Stimulated activated CD8-positive, alpha-beta memory T cell treated with anti-CD3 and anti-CD28 coated beads, Interleukin-12 subunit alpha, Interleukin-12 subunit beta, amount 100 ng/mL, for 24 hours (primary cell): ENCODE results near the gene PTPRG.

Experiments used
- DNase-seq: peaks from one replicate; pipeline ENCODE4 v3.0.0-alpha.2; 2020; ENCODE audit errors: extremely low read depth

PTPRG gene

GRCh38 chr3:62266668-62267283, 705.4 kb downstream of the PTPRG start:
- no peak for DNase-seq

- no peak for DNase-seq
Measured at GRCh38 chr3:62276658-62277180, 715.3 kb downstream of the PTPRG start.

GRCh38 chr3:62277450-62277849, 716.1 kb downstream of the PTPRG start:
- DNase-seq: no peak

DNA sequence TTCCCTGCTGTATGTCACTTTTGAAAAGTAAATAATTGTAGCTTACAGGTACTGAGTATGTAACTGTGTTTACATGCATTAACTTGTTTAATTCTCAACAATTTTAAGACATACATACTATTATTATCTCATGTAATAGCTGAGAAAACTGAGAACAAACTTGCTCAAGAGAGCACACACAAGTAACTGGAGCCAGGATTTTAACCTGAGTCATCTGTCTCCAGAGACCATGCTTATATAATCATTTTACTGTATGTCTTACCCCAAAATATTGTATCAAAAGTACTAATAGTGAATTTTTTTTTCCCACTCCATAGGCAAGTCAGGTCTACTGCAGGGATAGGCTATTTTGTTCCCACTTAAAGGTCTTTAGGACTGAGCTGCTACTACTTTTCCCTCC, 716.6 kb downstream of the PTPRG start:
- DNase-seq: no peak

GRCh38 chr3:62281726-62282125, 720.4 kb downstream of the PTPRG start:
- DNase-seq: no peak

- no peak for DNase-seq
Measured at GRCh38 chr3:62284442-62284841, 723.1 kb downstream of the PTPRG start.

DNA sequence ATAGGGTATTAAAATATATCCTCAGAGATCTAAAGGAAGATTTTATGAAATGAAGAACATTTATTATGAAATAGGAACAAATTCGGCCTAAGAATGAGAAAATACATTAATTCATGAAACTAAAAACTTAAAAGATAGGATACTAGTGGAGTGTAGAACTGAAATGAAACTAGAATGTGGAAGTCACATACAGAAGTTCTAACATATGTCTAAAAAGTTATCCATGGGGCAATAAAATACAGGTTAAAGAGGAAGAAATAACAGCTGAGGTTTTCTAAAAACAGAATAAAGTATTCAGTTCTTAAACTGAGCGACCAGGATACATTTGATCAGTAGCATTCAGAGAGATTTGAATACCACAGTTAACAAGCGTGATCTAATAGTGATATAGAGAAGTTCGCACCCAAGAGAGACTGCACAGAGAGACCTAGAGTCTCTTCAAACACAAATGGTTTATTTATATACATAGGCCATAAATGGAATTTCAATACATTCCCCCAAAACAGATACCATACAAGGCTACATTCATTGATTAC, 726.1 kb downstream of the PTPRG start:
- DNase-seq: no peak

DNA sequence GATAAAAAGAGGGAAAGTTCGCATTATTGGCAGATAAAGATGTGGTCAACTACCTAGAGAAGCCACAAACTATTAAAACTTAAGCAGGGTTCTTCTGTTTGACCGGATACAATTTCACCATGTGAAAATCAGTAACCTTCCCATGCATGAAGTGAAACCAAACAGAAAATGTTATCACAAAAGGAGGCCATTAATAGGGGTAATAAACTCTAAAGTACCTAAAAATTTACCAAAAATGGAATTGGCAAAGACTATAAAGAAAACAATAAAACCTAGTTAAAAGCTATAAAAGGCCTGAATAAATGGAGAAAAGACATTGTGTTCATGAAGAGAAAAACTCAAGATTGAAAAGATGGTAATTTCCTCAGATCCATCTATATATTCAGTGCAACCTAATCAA, 728.6 kb downstream of the PTPRG start:
- no peak for DNase-seq

DNA sequence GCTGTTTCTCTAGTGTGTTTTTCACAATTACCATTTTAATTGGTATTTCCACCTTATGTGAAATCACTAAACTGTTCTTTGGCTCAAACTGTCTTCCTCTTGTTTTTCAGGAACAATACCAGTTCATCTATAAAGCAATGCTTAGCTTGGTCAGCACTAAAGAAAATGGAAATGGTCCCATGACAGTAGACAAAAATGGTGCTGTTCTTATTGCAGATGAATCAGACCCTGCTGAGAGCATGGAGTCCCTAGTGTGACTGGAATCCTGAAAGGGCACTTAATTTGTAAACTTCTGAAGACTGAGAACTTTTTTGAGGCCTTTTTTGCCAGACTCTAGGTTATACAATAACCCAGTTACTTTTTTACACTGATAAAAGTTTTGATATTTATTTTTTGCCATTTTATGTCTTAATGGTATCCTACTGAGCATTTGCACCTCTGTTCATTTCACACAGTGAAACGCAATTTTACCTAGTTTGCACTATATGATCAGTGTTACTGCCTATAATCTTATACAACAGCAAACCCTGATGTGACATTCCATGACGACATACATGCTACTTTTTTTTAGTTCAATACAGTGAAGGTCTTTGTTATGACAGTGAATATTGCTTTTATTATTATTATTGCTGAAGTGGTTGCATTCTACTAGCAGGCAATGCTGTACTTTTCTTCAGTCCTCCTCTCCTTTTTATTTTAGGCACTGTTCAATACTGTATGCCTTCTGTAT, 731.8 kb downstream of the PTPRG start:
- DNase-seq: no peak

GRCh38 chr3:62295571-62295970, 734.2 kb downstream of the PTPRG start:
- DNase-seq: no peak

DNA sequence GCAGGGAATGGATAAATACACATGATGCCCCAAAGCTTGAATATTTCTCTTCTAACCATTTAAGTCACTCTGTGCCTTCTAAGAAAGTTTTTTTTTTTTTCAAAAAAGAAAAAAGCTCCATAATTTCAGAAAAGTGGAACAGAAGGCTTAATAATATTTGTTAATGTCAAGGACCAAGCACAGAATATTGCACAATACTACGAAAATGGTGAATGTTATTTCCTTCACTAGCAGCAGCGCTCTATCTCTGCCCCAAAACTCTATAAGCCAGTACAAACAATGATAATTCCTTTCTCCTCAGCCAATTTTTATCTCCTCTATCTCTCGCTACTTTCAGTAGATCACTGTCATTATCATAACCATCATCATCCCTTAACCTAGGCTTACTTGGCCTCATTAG, 739.2 kb downstream of the PTPRG start:
- no peak for DNase-seq

- DNase-seq: no peak
Measured at GRCh38 chr3:62312201-62312600, 750.8 kb downstream of the PTPRG start.

DNA sequence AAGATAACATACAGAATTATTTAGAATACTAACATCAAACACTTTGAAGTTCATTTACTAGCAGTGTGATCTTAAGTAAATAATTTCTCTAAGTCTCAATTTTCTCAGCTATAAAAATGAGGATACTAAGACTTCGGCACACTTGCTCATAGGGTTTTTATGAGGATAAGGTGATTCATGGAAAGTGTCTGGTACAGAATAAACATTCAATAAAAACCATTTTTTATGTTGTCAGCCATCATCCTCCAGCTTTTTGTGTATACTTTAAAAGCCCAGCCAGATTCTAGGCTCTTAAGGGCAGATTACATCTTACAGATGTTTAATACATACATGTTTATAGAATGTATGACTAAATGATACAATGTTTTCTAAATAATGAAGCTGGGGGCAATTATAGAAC, 755.2 kb downstream of the PTPRG start:
- DNase-seq: no peak

DNA sequence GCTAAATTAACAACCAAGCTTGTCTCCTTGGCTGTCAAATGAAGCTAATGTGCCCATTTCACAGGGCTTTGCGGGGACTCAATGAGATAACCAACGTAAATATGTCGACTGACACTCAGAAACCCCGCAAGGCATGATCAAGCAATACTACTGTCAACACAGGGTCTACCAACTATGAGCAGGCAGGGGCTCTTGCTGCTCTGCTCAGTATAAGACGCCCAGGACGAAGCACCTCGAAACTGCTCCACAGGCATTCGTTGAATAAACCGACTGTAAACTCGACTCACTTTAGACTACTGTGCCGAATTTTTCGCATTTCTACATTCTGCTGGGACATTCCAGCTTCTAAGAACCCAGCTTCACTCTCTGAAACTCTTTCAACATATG, 757.0 kb downstream of the PTPRG start:
- no peak for DNase-seq

DNA sequence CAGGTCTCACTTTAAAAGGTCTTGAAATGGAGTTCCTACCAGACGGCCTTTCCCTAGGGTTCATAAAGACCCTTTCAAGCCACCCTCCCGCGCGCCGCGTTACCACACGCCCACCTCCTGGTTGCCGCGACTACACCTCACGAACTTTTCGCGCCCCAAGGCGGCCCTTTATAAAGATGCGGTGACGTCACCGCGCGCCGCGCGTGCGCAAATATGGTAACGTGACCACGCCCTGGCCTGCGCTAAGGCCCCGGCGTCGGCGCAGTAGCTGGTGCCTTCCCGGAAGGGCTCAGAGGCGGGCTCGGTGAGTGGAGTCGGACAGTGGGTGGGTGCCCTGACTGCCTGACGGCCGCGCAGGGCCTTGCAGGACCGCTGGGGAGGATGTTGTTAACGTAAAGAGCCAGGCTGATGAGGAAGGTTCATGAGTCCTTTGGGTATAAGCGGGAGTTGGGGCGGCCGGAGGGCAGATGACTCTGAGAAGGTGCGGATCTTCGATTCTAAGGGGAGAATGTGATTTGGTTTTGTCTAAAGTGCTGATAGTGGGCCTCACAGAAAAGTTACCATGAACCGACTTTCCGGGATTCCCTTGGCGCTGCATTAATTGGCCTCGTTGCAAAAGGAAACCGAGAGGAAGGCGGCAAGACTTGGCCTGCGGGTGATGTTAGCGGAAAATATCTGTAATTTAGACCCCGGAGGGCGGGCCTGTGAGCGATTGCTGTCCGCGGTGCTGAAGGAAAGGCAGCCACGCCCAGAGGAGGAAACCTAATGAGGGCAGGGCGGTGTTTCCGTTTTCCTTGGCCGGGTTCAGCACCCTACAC, 757.6 kb downstream of the PTPRG start:
- peak; percentile 46 for DNase-seq

DNA sequence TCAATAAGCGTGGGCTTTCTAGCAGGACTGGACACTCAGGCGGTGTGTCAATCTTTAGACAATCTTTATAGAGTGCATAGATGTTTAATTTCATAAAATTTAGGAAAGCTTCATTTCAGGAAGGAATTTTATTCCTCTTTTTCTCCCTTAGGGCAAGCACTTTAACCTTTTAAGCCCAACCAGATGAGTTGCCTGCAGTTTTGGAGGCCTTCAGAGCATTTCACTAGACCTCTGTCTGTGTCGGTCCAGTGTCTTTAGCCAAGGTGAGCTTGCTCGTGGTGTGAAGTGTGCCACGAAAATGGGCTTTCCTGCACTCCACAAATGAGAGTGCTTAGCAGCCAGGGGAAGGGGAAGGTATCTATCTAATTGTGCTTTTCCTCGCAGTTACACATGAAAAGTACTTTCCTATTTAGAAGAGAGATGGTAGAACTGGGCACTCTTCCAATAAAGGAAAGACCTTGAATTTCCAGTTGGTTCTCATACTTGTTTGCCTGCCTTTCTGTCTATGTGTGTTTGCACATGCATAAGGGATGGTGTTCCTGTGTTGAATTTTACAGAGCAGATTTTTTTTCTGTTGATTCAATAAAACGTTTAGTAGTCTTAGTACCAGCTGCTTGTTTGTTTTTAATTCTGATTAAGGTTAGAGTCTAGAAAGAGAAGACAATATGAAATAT, 758.3 kb downstream of the PTPRG start:
- DNase-seq: no peak

DNA sequence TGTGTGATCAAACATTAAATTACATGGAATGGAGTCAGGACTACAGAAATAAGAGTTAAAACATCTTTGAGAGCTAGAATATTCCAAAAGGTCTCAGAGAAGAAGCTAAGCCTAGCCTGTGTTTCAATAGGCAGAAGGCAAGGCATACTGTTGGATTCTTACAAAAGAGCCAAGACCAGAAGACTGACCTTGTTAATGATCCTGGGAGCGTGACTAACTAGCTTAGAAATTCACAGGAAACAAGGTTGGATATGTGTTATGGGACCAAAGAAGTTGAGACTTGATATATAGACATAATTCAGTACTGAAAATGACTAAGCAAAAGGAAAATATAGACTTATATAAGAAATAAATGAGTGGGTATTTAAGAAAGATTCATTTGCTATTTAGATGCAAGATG, 761.9 kb downstream of the PTPRG start:
- no peak for DNase-seq

DNA sequence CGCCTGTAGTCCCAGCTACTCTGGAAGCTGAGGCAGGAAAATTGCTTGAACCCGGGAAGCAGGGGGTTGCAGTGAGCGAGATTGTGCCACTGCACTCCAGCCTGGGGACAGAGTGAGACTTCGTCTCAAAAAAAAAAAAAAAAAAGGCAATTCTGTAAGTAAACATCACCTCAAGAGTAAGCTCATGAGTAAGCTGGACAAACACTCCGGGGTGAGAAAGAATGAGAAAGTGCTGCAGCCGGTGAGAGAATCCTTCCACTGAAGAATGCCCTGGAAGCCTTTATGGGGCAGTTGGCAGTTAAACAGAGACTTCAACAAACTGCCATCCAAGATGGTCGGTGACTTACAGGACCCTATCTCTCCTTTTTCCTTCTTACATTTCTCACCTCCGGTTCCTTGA, 764.5 kb downstream of the PTPRG start:
- no peak for DNase-seq

- no peak for DNase-seq
Measured at GRCh38 chr3:62329971-62330370, 768.6 kb downstream of the PTPRG start.

- no peak for DNase-seq
Measured at GRCh38 chr3:62332017-62332416, 770.6 kb downstream of the PTPRG start.

- DNase-seq: no peak
Measured at GRCh38 chr3:62332835-62333244, 771.5 kb downstream of the PTPRG start.

DNA sequence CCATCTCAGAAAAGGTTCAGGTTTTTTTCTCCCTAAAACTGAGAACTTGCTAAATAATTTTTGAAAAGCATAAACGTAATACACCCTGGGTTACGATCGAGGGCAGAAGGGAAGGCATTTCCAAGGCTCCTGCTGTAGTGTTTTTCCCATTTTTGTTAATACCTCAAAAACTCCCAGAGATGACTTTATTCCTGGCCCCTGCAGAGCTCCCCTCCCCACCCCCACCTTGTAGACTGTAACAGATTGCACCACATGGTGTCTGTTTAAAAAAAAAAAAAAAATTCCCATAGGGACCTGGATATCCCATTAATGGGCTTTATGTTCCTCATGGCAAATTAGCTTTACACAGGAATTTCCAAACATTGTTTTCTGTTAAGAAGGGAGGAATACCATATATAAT, 773.8 kb downstream of the PTPRG start:
- DNase-seq: no peak
